G401 (cell line): ENCODE data around the gene P4HA1. TPM values are rescaled to one million over a fixed set of nuclear protein-coding genes. Genes with fewer than 3 reads are reported as not detected.
"Not testable (repeated sequence)": the region's sequence is repeated elsewhere in the genome, so short reads cannot be mapped to it uniquely, and the experiment has no call there.

ENCODE experiments used
- DNase-seq: peaks from one replicate; pipeline ENCODE4 v3.0.0-alpha.2; 2015; ENCODE audit warnings: low spot score
- in situ Hi-C: cut with HindIII; loops from 2 replicates; pipeline ENCODE4 v1.10.0; 2016; ENCODE audit warnings: low sequenced_read_pairs, mixed read lengths
- total RNA-seq: library from RNA; depleted of rRNA; stranded (reverse); fragments of >200 nt; shearing (Covaris generic); gene quantifications from 2 replicates; pipeline ENCODE4 v1.2.3, GENCODE V29; 2014

The P4HA1 gene
- total RNA-seq, 1 experiment from 2014 or later = 62.2 TPM

- DNase-seq = no peak
- in situ Hi-C loops = no loop called here
These were observed 42.4 kb downstream of the P4HA1 start for GRCh38 chr10:73054286-73054685.

GRCh38 chr10:73053275-73053674, 43.4 kb downstream of the P4HA1 start:
- DNase-seq = no peak
- in situ Hi-C loops = no loop called here

- in situ Hi-C loops = no loop called here
- no peak for DNase-seq
These were observed 52.0 kb downstream of the P4HA1 start for GRCh38 chr10:73044378-73045285.

- no peak for DNase-seq
- in situ Hi-C loops = no loop called here
These were observed 52.8 kb downstream of the P4HA1 start for GRCh38 chr10:73043766-73044377.

GRCh38 chr10:73043319-73043718, 53.3 kb downstream of the P4HA1 start:
- no peak for DNase-seq
- in situ Hi-C loops = no loop called here

- in situ Hi-C loops = no loop called here
- no peak for DNase-seq
These were observed 54.5 kb downstream of the P4HA1 start for GRCh38 chr10:73042130-73042529.

- in situ Hi-C loops = no loop called here
- DNase-seq = no peak
These were observed 57.0 kb downstream of the P4HA1 start for GRCh38 chr10:73039635-73040034.

- in situ Hi-C loops, DNase-seq: not testable (repeated sequence)
These were observed 60.4 kb downstream of the P4HA1 start for GRCh38 chr10:73036285-73036684.

- DNase-seq = no peak
- in situ Hi-C loops = no loop called here
These were observed 64.1 kb downstream of the P4HA1 start for GRCh38 chr10:73032536-73032935.

- in situ Hi-C loops = not testable (repeated sequence)
These were observed 70.0 kb downstream of the P4HA1 start for GRCh38 chr10:73026623-73027022.

GRCh38 chr10:73023455-73024070, 73.1 kb downstream of the P4HA1 start:
- in situ Hi-C loops, DNase-seq: not testable (repeated sequence)

More at GRCh38 chr10:73026623-73027022, 70.0 kb downstream of the P4HA1 start:
- DNase-seq = not testable (repeated sequence)

- in situ Hi-C loops, DNase-seq: not testable (repeated sequence)
These were observed 73.7 kb downstream of the P4HA1 start for GRCh38 chr10:73022961-73023360.

- DNase-seq, in situ Hi-C loops: not testable (repeated sequence)
These were observed 75.0 kb downstream of the P4HA1 start for GRCh38 chr10:73021538-73022164.

GRCh38 chr10:73021050-73021449, 75.6 kb downstream of the P4HA1 start:
- DNase-seq = no peak
- in situ Hi-C loops = no loop called here

- in situ Hi-C loops = no loop called here
- no peak for DNase-seq
These were observed 77.6 kb downstream of the P4HA1 start for GRCh38 chr10:73019100-73019499.

GRCh38 chr10:73018632-73019031, 78.0 kb downstream of the P4HA1 start:
- DNase-seq = no peak
- in situ Hi-C loops = no loop called here

GRCh38 chr10:73017955-73018480, 78.6 kb downstream of the P4HA1 start:
- no peak for DNase-seq
- in situ Hi-C loops = no loop called here

- DNase-seq = no peak
- in situ Hi-C loops = no loop called here
These were observed 80.9 kb downstream of the P4HA1 start for GRCh38 chr10:73015779-73016178.

GRCh38 chr10:73003822-73004221, 92.8 kb downstream of the P4HA1 start:
- DNase-seq = no peak
- in situ Hi-C loops = no loop called here
